Stimulated activated CD4-positive, alpha-beta T cell treated with anti-CD3 and anti-CD28 coated beads, Interleukin-15, amount 100 ng/mL, for 48 hours (primary cell): ENCODE data around the gene PP2D1.
"Not testable (repeated sequence)": the region's sequence is repeated elsewhere in the genome, so short reads cannot be mapped to it uniquely, and the experiment has no call there.

Source experiments
- DNase-seq, 2 donors: peaks; one replicate each; pipeline ENCODE4 v3.0.0-alpha.2; 2020; ENCODE audit warnings: low read depth in 2 of 2

The PP2D1 gene

GRCh38 chr3:20039765-20040547 lies 27.9 kb upstream of the PP2D1 start, which contains the start of gene KAT2B:
KAT2B (plus strand) TSS chr3:20040446; CDS start chr3:20040478, 32 bp downstream.
- peak; percentile 63 to 79 for DNase-seq

GRCh38 chr3:20039466-20039764 lies 27.4 kb upstream of the PP2D1 start:
- DNase-seq, result no peak

GRCh38 chr3:20038699-20039465 lies 26.8 kb upstream of the PP2D1 start:
- no peak for DNase-seq

- no peak for DNase-seq
Observed at GRCh38 chr3:20037255-20037996, 25.4 kb upstream of the PP2D1 start.

DNA sequence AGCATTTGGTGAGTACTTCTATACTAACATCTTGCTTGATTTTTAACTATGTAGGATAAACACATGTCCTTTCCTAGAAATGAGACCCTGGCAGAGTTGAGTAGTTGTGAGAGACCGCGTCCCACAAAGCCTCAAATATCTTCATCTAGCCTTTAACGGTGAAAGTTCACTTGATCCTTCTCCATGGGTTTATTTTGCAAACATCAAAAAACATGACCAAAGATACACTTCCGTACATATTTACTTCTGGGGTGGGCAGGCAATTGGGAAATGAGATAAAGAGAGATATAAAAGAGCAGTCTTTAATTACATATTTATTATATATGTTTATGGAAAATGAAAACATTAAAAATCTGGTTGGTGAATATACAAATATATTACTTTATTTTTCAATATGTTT lies 23.0 kb upstream of the PP2D1 start:
- no peak for DNase-seq

- not testable (repeated sequence) for DNase-seq
Observed at GRCh38 chr3:20031939-20032338, 19.9 kb upstream of the PP2D1 start.

- no peak for DNase-seq
Observed at GRCh38 chr3:20028905-20029331, 16.9 kb upstream of the PP2D1 start.

GRCh38 chr3:20027136-20027535 lies 15.1 kb upstream of the PP2D1 start:
- DNase-seq, result no peak

- DNase-seq, result no peak
Observed at GRCh38 chr3:20023623-20024405, 11.8 kb upstream of the PP2D1 start.

DNA sequence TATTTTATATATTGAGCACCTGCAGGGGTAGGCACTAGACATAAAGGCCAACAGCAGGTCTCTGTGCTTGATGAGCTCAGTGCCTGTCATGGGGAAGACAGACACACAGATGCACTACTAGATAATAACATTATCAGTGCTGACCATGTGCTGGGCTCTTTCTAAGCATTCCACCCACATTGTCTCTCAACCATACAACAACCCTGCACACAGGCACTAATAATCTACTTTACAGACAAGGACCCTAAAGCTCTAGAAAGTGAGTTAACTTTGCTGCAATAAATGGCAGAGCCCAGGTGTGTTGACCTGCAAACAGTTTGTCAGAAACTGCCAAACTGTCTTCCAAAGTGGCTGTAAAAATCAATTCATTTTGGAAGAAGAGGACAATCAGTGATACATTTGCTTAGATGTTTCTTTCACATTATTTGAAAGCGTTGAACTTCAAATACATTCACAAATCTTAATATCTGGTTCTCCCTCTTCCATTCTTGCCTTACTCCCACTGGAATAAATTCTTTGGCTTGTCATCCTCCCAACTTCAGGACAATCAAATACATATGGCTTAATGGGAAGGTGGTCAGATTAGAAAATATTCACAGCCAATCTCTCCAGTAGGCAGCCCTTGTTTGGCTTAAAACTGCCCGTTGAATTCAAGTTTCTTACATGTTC lies 11.0 kb upstream of the PP2D1 start:
- no peak for DNase-seq

- DNase-seq, result not testable (repeated sequence)
Observed at GRCh38 chr3:20016076-20016475, 4.0 kb upstream of the PP2D1 start.

- DNase-seq, result no peak
Observed at GRCh38 chr3:20015525-20015924, 3.5 kb upstream of the PP2D1 start.

- no peak for DNase-seq
Observed at GRCh38 chr3:20013396-20013795, 1.3 kb upstream of the PP2D1 start.

- DNase-seq, result no peak
Observed at GRCh38 chr3:20008646-20009045, 3.4 kb downstream of the PP2D1 start.

DNA sequence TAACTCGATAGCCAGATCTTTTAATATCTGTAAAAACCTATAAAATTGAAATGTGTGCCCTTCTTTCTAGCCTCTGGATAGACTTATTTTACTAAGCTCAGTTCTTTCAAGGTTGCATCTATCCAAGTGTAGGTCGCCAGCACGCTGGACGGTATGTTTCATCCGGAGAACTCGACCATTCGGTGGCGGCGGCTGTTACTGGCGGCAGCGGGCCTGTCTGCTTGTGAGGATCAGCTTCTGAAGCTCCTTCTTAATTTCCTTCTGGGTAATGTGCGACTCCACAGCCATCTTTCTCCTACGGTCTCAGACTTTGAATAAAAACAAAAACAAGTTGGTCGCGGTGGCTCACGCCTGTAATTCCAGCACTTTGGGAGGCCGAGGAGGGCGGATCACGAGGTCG lies 4.1 kb downstream of the PP2D1 start:
- no peak for DNase-seq

GRCh38 chr3:20001932-20002331 lies 10.1 kb downstream of the PP2D1 start:
- no peak for DNase-seq

- DNase-seq, result no peak
Observed at GRCh38 chr3:19997502-19997901, 14.6 kb downstream of the PP2D1 start.

DNA sequence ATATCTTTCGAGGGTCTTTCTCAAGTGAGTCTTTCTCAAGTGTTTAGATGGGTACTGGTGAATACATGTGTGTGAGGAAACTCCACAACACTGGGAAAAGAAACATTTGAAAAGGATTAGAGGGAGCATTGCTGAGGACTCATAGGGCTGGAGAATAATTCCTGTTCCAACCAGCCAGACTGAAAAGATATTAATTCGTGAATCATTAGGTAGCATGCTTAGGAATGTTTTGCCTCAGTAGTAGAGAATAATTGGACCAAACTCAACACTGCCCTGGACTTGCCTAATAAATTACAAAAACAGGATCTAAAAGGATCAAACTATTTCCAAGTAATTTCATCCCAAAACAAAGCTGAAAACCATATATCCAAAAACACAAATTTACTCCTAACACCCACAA lies 17.3 kb downstream of the PP2D1 start:
- DNase-seq, result no peak

DNA sequence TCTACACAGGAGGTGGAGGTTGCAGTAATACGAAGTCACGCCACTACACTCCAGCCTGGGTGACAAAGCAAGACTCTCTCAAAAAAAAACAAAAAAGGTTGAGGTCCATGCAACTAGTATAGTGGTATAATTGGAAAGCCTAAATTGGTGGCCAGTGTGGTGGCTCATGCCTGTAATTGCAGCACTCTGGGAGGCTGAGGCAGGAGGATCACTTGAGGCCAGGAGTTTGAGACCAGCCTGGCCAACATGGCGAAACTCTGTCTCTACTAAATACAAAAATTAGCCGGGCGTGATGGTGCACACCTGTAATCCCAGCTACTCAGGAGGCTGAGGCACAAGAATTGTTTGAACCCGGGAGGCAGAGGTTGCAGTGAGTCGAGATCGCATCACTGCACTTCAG lies 23.2 kb downstream of the PP2D1 start:
- not testable (repeated sequence) for DNase-seq

DNA sequence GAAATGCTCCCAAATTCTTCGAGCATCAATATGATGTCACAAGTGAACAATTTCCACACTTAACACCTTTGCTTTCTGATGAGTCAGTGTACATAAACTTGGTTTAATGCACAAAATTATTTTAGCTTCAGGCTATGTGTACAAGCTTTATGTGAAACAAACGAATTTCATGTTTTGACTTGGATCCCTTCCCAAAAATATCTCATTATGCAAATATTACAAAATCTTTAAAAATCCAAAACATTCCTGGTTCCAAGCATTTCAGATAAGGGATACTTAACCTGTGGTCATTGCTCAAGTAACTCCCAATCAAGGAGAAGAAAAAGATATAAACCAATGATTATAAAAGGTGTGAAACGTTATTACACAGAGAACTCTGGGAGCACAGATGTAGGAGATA lies 40.0 kb downstream of the PP2D1 start:
- DNase-seq, result no peak

GRCh38 chr3:19970327-19970726 lies 41.7 kb downstream of the PP2D1 start:
- DNase-seq, result no peak
